Left lobe of liver (tissue), 2 donors: ENCODE measurements around the gene RHBDL3. TPM values are rescaled to one million over a fixed set of nuclear protein-coding genes. Genes with fewer than 3 reads are reported as not detected.
"Not testable (repeated sequence)": the region's sequence is repeated elsewhere in the genome, so short reads cannot be mapped to it uniquely, and the experiment has no call there.

Experiments
- ATAC-seq: fragments of 200-7000 bp; cut with Tn5 transposase; one replicate; pipeline ENCODE4 v1.9.1; 2020; ENCODE audit warnings: mild to moderate bottlenecking, moderate library complexity
- DNase-seq: peaks from one replicate; pipeline ENCODE4 v3.0.0-alpha.2; 2020; ENCODE audit warnings: low spot score
- total RNA-seq: library from RNA; stranded (reverse); gene quantifications from one replicate; pipeline ENCODE4 v1.2.1, GENCODE V29; 2021
- donor health status: DM: no; HTN: no; CAD: no; lungs with moderate emphysema.
- donor health status: DM: no; HTN: yes; CAD: no.

RHBDL3 gene
- total RNA-seq: 0.15 TPM

DNA sequence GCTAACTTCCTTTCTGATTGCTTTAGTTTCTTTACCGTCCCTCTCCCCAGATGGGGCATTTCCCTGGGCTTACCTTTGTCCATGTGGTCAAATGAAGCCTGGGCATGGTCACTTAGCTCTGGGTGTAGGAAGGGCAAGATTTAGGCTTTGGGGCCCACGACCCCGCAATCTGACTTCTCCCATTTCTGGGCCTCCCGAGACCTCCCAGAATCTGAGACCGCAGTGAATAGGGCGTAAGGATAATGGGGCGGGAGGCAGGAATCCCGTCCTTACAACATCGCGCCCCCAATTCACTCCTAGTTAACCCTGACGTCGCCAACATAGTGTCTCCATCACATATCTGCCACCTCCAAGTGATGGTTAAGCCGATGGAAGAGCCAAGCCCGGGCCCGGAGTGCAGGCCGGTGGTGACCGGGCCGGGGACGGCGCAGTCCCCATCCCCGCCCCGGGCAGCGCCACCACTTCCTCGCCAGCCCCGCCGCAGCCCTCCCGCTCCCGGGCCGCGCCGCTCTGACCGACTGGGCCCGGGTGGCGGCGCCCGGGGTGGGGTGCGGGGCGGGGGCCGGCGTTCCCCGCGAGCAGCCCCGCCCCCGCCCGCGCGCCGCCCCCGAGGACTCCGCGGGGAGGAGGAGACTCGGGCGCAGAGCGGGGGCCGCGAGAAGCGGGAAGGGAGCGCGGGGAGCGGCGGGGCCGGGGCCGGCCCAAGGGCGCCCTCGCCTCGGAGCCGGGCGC, at the start of gene RHBDL3:
Gene RHBDL3 (plus strand): TSS at position 641 of the 732 bp plus-strand sequence. CDS start 358 bp downstream, outside the sequence.
- ATAC-seq: peak; percentile 68
- DNase-seq: no peak

- ATAC-seq (no peak), DNase-seq (no peak)
Observed at GRCh38 chr17:32222621-32223020, 43.0 kb upstream of the RHBDL3 start.

DNA sequence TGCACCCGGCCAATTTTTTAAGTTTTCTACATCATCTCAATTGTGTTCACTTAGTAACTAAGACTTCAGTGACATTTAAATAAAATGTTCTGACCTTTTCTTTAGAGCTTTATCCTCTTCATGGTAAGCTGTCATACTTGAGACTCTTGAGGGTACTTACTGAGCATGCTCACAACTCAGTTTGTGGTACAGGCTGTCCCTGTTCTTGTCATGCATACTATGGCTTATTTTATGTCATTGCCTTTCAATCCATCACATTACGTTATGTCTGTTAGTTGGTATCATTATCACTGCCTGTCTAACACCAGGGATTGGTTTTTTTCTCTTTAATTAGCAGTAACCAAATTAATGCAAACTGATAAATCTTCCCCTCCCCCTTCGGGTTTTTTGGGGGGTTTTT, 41.9 kb upstream of the RHBDL3 start:
- no peak for ATAC-seq

GRCh38 chr17:32226886-32227285, 38.7 kb upstream of the RHBDL3 start:
- DNase-seq: no peak
- no peak for ATAC-seq

More for the DNA sequence above, 41.9 kb upstream of the RHBDL3 start:
- DNase-seq: no peak

DNA sequence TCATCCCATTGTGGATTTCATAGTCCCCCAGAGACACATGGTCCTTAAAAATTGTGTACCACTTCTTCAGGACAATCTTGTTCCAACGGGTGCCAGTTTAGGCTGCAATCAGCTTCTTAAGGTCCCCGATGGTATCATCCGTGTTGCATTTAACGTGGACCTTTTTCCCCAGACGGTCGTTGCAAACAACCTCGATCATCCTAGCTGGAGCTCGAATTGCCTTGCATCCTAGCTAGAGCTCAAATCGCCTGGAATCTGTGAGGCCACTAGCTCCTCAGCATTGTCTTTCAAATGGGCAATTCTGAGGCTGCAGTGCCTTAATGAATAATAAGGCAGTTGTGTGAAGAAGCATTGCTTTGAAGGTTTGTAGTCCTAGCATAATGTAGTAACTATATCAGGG, 37.7 kb upstream of the RHBDL3 start:
- ATAC-seq (no peak), DNase-seq (no peak)

- ATAC-seq (no peak), DNase-seq (no peak)
Observed at GRCh38 chr17:32235588-32235987, 30.0 kb upstream of the RHBDL3 start.

- ATAC-seq (peak; percentile 54), DNase-seq (no peak)
Observed at GRCh38 chr17:32239456-32239855, 26.2 kb upstream of the RHBDL3 start.

- no peak for DNase-seq
- ATAC-seq: peak; percentile 69
Observed at GRCh38 chr17:32240750-32241149, 24.9 kb upstream of the RHBDL3 start.

DNA sequence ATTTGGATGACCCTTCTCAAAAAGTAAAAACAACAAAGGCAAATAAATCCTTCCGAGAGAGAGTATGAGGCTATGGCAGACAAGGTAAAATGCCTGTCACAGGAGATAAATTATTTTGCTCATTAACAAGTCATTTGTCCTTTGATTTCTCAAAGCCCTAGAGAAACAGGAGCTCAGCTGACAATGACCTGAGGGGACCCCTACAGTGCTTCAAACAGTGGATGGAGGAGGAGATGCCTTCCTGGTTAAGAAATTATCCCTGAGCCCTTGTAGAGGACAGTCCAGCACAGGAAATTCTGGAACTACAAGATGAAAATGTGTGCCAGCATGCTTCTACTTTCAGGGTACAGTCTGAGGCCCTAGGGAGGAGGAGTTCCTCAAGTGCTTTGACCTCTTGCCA, 24.0 kb upstream of the RHBDL3 start:
- ATAC-seq (peak; percentile 34), DNase-seq (no peak)

DNA sequence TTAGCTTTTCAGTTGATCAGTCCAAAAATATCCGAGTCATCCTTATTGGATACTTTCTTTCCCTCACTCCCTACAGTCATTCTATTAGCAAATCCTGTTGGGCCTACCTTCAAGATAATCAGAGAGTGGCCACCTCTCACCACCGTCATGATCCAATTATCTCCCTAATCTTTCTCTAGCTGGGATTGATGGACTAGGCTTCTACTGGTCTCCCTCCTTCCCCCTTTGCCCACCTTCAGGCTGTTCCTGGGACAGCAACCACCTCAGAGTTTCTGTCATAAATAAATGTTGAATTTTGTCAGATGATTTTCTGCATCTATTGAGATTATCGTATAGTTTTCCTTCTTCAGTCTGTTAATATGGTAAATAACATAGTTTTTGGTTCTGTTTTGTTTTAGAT, 16.2 kb upstream of the RHBDL3 start:
- no peak for ATAC-seq
- no peak for DNase-seq

DNA sequence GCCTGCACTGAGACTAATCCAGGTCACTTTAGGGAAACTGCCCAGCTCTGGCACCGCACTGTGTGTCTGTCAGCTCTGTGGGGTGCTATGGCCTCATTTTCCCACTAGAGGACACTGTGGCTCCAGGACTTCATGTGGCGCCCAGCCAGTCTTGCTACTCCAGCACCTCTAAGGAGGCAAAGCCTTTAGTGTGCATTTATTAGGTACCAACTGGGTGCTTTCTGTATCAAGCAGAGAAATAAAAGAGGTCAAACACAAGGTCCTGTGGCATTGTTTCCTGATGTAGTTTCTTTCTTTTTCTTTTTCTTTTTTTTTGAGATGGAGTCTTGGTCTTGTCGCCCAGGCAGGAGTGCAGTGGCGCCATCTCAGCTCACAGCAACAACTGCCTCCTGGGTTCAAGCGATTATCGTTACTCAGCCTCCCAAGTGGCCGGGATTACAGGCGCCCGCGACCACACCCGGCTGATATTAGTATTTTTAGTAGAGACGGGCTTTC, 12.5 kb upstream of the RHBDL3 start:
- ATAC-seq (peak; percentile 99), DNase-seq (peak; percentile 82)

DNA sequence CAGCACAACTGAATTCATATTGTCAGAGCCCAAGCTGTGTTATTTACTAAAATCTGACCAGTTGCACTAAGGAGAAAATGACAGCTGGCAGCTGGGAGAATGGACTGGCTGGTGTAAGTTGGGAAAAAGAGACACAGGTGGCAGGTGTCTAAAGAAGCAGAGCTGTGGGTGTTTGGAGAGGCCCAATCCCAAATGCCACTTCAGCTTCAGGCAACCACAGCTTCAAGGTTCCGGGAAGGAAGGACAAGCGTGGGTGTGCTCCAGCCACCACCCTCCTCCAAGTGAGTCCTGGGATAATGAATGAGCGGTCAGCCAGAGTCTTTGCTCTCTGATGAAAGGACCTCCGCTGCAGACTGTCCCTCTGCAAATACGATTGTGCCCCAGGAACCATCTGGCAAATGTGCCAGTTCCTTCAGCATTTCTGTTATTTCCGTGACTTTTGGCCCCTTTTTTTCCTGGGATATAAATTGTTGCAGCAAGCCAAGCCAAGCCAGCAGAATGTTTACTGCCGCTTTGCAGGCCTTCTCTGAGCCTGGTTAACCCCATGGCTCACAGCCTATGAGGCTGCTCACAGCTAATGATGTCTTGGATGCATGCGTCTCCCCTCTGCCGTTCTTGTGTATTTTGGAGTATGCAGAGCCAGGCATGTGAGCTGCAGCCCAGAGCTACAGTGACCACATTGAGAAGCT, 9.5 kb upstream of the RHBDL3 start:
- ATAC-seq: no peak
- no peak for DNase-seq

DNA sequence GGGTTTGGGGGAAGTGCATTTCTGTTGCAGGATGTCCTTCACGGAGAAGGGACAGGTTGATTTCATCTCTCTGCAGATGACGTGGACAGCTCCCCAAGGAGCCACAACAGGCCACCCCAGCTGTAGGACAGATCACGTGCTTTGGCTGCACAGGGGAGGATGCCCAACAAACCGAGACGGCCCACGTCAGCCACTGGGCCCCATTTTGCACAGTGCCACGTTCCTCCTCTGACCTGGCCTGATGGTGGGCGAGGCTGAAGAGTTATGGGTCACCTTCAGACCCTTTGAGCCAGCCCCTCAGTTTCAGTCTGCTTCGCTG, 9.0 kb upstream of the RHBDL3 start:
- ATAC-seq (no peak), DNase-seq (no peak)

DNA sequence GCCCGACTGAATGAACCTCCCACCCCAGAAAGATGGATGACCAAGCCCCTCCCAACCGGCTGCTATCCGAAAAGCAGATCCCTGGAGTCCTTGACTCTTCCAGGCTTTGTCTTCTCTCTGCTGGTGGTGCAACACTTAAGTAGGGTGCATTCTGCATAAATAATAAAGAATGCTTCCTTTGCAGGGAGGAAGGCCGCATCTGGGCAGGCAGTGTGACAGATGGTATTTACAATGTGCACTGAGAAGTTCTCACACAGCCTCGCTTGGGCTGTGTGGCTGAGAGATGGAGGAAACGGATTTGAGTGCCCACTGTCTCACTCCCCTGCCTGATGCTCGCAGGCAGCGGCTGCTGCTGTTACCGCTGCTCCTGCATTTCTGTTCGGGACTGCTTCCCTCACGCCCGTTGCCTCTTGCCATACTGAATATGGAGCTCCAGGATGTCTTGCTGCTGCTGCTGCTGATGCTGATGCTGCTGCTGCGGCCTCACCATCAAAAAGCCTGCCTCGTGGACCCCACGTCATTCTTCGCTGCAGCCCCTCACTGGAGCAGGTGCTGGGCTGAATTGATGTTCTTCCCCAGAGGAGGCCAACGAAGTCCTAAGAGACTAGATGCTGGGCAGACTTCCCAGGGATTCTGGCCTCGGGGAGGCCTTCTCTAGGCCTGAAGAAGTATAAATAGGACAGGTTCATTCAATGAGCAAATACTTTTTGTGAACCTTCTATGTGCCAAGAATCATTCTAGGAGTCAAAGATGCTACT, 7.1 kb upstream of the RHBDL3 start:
- ATAC-seq (no peak), DNase-seq (no peak)

GRCh38 chr17:32259586-32259985, 6.0 kb upstream of the RHBDL3 start:
- ATAC-seq: no peak
- DNase-seq: no peak

DNA sequence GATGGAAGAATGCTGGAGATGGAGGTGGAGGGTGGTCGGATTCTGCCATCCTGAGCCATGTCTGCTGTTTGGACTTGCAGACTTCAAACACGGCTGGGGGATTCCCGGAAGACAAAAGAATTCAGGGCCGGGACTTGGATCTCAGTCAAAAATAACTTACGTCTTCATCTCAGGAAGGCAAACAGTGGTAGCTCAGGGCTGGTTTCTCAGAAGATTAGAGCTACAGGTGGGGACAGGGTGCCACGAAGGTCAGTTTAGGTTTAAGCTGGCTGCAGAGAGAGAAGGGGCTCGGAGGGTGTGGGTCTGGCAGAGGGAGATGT, 4.3 kb upstream of the RHBDL3 start:
- no peak for ATAC-seq

GRCh38 chr17:32261936-32262510, 3.6 kb upstream of the RHBDL3 start:
- ATAC-seq: no peak

More for the DNA sequence above, 4.3 kb upstream of the RHBDL3 start:
- DNase-seq: no peak

DNA sequence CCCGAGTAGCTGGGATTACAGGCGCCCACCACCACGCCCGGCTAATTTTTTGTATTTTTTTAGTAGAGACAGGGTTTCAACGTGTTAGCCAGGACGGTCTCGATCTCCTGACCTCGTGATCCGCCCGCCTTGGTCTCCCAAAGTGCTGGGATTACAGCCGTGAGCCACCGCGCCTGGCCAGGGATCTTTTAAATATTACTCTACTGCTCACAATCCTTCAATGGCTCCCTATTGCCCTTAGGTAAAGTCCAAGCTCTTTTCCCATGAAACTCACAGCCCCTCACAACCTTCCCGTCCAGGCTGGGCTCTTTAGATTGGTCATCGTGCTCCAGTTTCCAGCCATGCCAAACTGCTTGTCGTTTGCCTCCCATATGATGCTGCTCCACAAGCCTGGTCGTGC, 2.1 kb upstream of the RHBDL3 start:
- not testable (repeated sequence) for DNase-seq, ATAC-seq

More at GRCh38 chr17:32261936-32262510, 3.6 kb upstream of the RHBDL3 start:
- DNase-seq: no peak

DNA sequence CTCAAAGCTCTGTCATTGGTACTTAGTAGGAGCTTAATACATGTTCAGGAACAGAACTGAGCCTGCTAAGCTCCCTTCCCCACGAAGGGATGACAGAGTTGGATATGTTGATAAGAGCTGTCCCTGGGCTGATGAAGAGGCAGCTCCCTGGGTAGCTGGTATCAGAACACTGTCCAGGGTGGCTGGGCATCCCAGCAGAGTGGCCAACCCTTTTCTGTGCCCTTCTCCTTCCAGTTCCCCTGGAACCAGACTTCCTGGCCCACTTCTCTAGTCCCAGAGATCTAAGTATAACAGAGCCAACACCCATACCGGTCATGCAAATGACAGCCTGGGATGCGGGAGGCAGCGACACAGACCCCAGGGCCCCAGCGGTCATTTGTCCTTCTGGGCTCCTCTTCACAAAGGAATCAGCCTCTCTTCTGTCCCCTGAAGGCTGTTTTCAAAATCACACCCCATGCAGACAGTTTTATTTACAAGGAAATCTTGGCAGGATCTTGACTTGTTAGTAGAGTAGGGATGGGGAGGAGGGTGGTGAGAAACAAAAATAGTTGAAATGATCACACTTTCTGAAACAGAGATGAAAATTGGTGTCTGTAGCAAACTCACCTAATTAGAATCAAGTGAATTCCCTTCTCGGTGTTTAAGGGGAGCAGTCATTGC, 1.4 kb upstream of the RHBDL3 start:
- DNase-seq: no peak
- no peak for ATAC-seq

DNA sequence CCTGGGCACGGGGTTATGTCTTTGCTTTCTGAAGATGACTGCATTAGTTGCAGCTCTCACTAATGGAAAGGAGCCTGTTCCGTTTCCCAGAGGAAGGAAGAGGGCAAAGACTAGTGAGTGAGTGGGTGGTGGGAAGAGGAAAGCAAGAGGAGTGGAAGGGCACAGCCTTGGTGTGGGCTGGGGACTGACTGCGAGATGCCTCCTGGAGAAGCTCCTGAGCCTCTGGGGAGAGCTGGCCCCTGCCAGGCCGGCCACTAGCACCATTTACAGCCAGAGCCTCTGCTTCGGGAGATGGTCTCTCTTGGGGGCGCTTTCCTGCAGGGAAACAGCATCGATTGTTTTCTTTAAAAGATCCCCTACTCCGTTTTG, 825 bp upstream of the RHBDL3 start:
- no peak for DNase-seq
- ATAC-seq: no peak

DNA sequence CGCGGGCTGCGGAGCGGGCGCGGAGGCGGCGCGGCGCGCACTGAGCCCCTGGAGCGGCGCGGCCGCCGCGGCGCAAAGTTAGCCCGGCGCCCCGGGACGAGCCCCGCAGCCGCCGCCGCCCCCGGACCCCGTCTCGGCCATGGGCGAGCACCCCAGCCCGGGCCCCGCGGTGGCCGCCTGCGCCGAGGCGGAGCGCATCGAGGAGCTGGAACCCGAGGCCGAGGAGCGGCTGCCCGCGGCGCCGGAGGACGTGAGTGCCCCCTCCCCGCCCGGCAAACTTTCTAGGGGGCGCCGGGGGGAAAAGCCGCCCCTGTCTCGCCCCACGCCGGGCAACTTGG, 388 bp downstream of the RHBDL3 start:
- DNase-seq (no peak), ATAC-seq (no peak)
